Measurements from ENCODE around the gene RASA2. TPM values are rescaled to one million over a fixed set of nuclear protein-coding genes. Genes with fewer than 3 reads are reported as not detected.
A peak's percentile ranks its signal among the peaks of the same experiment; 100 is the strongest.
"Not testable (repeated sequence)": the region's sequence is repeated elsewhere in the genome, so short reads cannot be mapped to it uniquely, and the experiment has no call there.

Gene RASA2
- total RNA-seq, 1 experiment from 2014 or later = 14.0 TPM

- DNase-seq (ENCODE audit: low read depth) = no peak
These were observed 45.8 kb downstream of the RASA2 start for GRCh38 chr3:141532609-141533008.

GRCh38 chr3:141536017-141536416 is 49.2 kb downstream of the RASA2 start:
- not testable (repeated sequence) for DNase-seq (ENCODE audit: low read depth)

GRCh38 chr3:141537856-141538255 is 51.0 kb downstream of the RASA2 start:
- DNase-seq (ENCODE audit: low read depth) = no peak

- no peak for DNase-seq (ENCODE audit: low read depth)
These were observed 51.9 kb downstream of the RASA2 start for GRCh38 chr3:141538568-141539240.

GRCh38 chr3:141539431-141540187 is 52.8 kb downstream of the RASA2 start:
- DNase-seq (ENCODE audit: low read depth) = no peak

- no peak for DNase-seq (ENCODE audit: low read depth)
These were observed 53.7 kb downstream of the RASA2 start for GRCh38 chr3:141540531-141540930.

- DNase-seq (ENCODE audit: low read depth) = no peak
These were observed 55.6 kb downstream of the RASA2 start for GRCh38 chr3:141542202-141542969.

GRCh38 chr3:141542989-141543388 is 56.2 kb downstream of the RASA2 start:
- DNase-seq (ENCODE audit: low read depth) = no peak

- DNase-seq (ENCODE audit: low read depth) = peak; percentile 28
These were observed 57.9 kb downstream of the RASA2 start for GRCh38 chr3:141544697-141545096.

- no peak for DNase-seq (ENCODE audit: low read depth)
These were observed 59.3 kb downstream of the RASA2 start for GRCh38 chr3:141546081-141546480.

GRCh38 chr3:141546586-141546985 is 59.8 kb downstream of the RASA2 start:
- no peak for DNase-seq (ENCODE audit: low read depth)

- DNase-seq (ENCODE audit: low read depth) = no peak
These were observed 61.0 kb downstream of the RASA2 start for GRCh38 chr3:141547791-141548190.

GRCh38 chr3:141550926-141551665 is 64.3 kb downstream of the RASA2 start:
- DNase-seq (ENCODE audit: low read depth) = no peak

- no peak for DNase-seq (ENCODE audit: low read depth)
These were observed 65.7 kb downstream of the RASA2 start for GRCh38 chr3:141552440-141552991.

GRCh38 chr3:141553055-141553454 is 66.2 kb downstream of the RASA2 start:
- DNase-seq (ENCODE audit: low read depth) = no peak

- no peak for DNase-seq (ENCODE audit: low read depth)
These were observed 69.2 kb downstream of the RASA2 start for GRCh38 chr3:141556034-141556433.

- no peak for DNase-seq (ENCODE audit: low read depth)
These were observed 71.3 kb downstream of the RASA2 start for GRCh38 chr3:141557961-141558706.

GRCh38 chr3:141561426-141562034 is 74.7 kb downstream of the RASA2 start:
- peak; percentile 56 for DNase-seq (ENCODE audit: low read depth)

- no peak for DNase-seq (ENCODE audit: low read depth)
These were observed 77.4 kb downstream of the RASA2 start for GRCh38 chr3:141564241-141564640.

- DNase-seq (ENCODE audit: low read depth) = no peak
These were observed 83.2 kb downstream of the RASA2 start for GRCh38 chr3:141570068-141570467.
